Parietal lobe (tissue), 2 donors: ENCODE measurements around the gene FBXW10. TPM values are rescaled to one million over a fixed set of nuclear protein-coding genes. Genes with fewer than 3 reads are reported as not detected.

Source experiments
- small RNA-seq: library from RNA; depleted of rRNA; stranded (forward); fragments of <200 nt; gene quantifications from one replicate; pipeline ENCODE3, GENCODE V24; 2014; ENCODE audit warnings: low replicate concordance
- total RNA-seq: library from RNA; depleted of rRNA; stranded (reverse); fragments of >200 nt; gene quantifications from one replicate; pipeline ENCODE4 v1.2.3, GENCODE V29; 2014

Gene FBXW10
- total RNA-seq = 0.63 TPM

GRCh38 chr17:18743699-18744421 is at the start of gene FBXW10:
TSS of gene FBXW10 (plus strand) at chr17:18744054. CDS start at chr17:18744245, 191 bp downstream.

GRCh38 chr17:18780991-18781718 is 37.3 kb downstream of the FBXW10 start, which contains the start of gene TVP23B:
TSS of gene TVP23B (plus strand) at chr17:18781183. CDS start at chr17:18781294, 111 bp downstream.

Small RNA genes lying within 50 kb of the gene (small RNA-seq; reads per million reads assigned to genes)
- gene AC026271.4 = not detected

Other genes starting within 250 kb of the FBXW10 start
- 5.3 TPM for gene TBC1D28, start 99.7 kb upstream of the FBXW10 start, total RNA-seq
- 33.2 TPM for gene FOXO3B, start 61.7 kb upstream of the FBXW10 start, total RNA-seq
- gene TVP23B, start 37.1 kb downstream of the FBXW10 start, total RNA-seq = 59.2 TPM
- 125 TPM for gene PRPSAP2, start 114.1 kb downstream of the FBXW10 start, total RNA-seq
- not detected for gene SLC5A10, start 208.1 kb downstream of the FBXW10 start, total RNA-seq